Skeletal muscle satellite cell (primary cell): ENCODE data around the gene PSG2.
A peak's percentile ranks its signal among the peaks of the same experiment; 100 is the strongest.
"Not testable (repeated sequence)": the region's sequence is repeated elsewhere in the genome, so short reads cannot be mapped to it uniquely, and the experiment has no call there.

ENCODE experiments used
- H3K27me3 ChIP-seq: 2 replicates; pipeline ENCODE4 v1.7.0; 2013; ENCODE audit warnings: low read length; ENCODE audit not compliant: control insufficient read depth, insufficient read depth
- H3K36me3 ChIP-seq: 2 replicates; pipeline ENCODE4 v1.7.0; 2013; ENCODE audit warnings: mild to moderate bottlenecking, control low read depth, low read length; ENCODE audit not compliant: insufficient read depth
- H3K4me1 ChIP-seq: 2 replicates; pipeline ENCODE4 v1.7.0; 2013; ENCODE audit warnings: low read length; ENCODE audit not compliant: control insufficient read depth, insufficient read depth
- H3K4me2 ChIP-seq: 2 replicates; pipeline ENCODE4 v1.7.0; 2013; ENCODE audit warnings: mild to moderate bottlenecking, low read length
- H3K4me3 ChIP-seq: 2 replicates; pipeline ENCODE4 v1.7.0; 2013; ENCODE audit warnings: low read length
- H3K9ac ChIP-seq: 2 replicates; pipeline ENCODE4 v1.7.0; 2013; ENCODE audit warnings: mild to moderate bottlenecking, low read depth, low read length, moderate library complexity
- H3K9me3 ChIP-seq: replicated peaks from 2 replicates; pipeline ENCODE4 v1.7.0; 2013; ENCODE audit warnings: mild to moderate bottlenecking, control low read depth, low read length

Gene PSG2

GRCh38 chr19:43026369-43026768 lies 56.1 kb downstream of the PSG2 start, which contains the start of gene PSG11:
PSG11 (minus strand) TSS chr19:43026469; CDS start chr19:43026372, 97 bp downstream.
- H3K9ac ChIP-seq, H3K9me3 ChIP-seq, H3K36me3 ChIP-seq, H3K4me3 ChIP-seq, H3K4me2 ChIP-seq, H3K27me3 ChIP-seq: not testable (repeated sequence)
- H3K4me1 ChIP-seq, result peaks cover 15% of the 10 kb centered on the region

DNA sequence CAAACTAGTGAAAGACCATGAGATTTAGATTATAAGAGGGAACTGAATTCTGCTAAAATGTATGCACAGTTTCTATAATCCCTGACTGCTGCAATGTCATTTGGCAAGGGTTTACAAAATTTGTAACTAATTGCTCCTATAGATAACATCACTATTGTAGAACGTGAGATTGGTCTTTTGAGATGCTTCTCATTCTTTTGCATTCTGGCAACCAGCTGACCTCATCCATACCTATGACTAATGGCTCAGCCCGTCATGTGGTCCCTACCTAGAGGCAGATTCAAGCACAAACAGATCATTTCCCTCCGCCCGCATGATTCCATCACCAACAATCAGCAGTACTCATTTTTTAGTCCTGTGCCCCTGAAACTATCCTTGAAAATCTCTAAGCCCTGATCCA lies 60.4 kb downstream of the PSG2 start:
- Histone ChIP-seq H3K4me2 (peak overlapping the region; percentile 65), H3K9ac (peak overlapping the region; percentile 64), H3K4me1 (peaks cover 14% of the 10 kb centered on the region)
- not testable (repeated sequence) for H3K9me3 ChIP-seq, H3K4me3 ChIP-seq, H3K27me3 ChIP-seq, H3K36me3 ChIP-seq

DNA sequence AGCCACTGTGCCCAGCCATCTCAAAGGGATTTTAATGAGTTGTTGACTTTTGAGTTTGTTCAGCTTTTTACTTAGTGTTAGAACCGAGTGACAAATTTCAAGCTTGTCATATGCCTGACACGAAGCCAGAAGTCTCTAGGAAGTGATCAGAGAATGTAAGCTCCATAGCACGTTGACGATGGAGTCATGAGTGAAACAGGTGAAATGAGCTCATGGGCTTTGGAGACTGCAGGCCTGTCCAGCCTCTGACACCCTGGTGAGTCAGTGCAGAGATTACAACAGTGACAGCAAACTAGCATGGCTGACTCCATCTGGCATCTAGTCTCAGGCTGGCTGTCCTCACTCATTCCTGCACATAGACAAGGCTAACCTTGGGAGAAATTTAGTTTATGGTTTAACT lies 60.9 kb downstream of the PSG2 start:
- peak overlapping the region; percentile 65 for H3K4me2 ChIP-seq
- peak overlapping the region; percentile 64 for H3K9ac ChIP-seq
- not testable (repeated sequence) for H3K36me3 ChIP-seq, H3K27me3 ChIP-seq, H3K9me3 ChIP-seq, H3K4me3 ChIP-seq
- peaks cover 14% of the 10 kb centered on the region for H3K4me1 ChIP-seq

DNA sequence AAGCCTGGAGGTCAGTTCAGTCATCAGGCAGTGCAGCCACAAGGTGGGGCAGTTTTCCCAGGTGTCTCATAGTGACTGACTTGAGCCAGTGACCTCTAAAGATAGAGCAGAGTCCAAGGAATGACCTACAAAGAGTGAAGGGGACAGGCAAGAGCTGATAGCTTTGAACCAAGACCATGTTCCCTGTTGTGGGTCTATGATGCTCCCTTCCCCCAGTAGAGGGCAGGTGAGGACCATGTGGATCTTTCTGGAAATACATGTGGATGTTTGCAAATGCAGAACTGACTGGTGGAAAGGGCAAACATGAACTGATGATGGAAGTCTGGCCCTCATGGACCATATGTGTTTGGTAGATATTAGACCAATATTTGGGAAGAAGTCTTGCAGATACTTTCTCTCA lies 62.9 kb downstream of the PSG2 start:
- H3K9ac ChIP-seq, H3K9me3 ChIP-seq, H3K4me3 ChIP-seq, H3K36me3 ChIP-seq, H3K4me2 ChIP-seq, H3K27me3 ChIP-seq: not testable (repeated sequence)
- peaks cover 14% of the 10 kb centered on the region for H3K4me1 ChIP-seq
